ENCODE results near the gene C6orf47. TPM values are rescaled to one million over a fixed set of nuclear protein-coding genes. Genes with fewer than 3 reads are reported as not detected.

Gene C6orf47
- total RNA-seq, 1 experiment from 2014 or later = 22.4 TPM

- Histone ChIP-seq H3K27ac (ENCODE audit: low read length) (no peak overlapping the region), H3K4me1 (ENCODE audit: control insufficient read depth, insufficient read depth, low read length) (peaks cover 4% of the 10 kb centered on the region; the same call in 1 of the 2 replicates), H3K36me3 (ENCODE audit: control insufficient read depth, insufficient read depth, low read length) (peaks cover 4% of the 10 kb centered on the region; the same call in 1 of the 2 replicates), H3K9me3 (ENCODE audit: control insufficient read depth, insufficient read depth, low read depth, low read length) (no peaks in the 10 kb centered on the region), H3K4me3 (ENCODE audit: low read depth in 2 of 2, low read length in 2 of 2) (no peak overlapping the region), H3K27me3 (ENCODE audit: control insufficient read depth, insufficient read depth, low read length) (no peaks in the 10 kb centered on the region)
- TF ChIP-seq CTCF (IDR thresholded peaks at IDR 0.05) = no peak
- TF ChIP-seq TCF7L2 (IDR thresholded peaks at IDR 0.05; ENCODE audit: low read depth, low read length) = no peak
- no peak for TF ChIP-seq SIN3A (IDR thresholded peaks at IDR 0.05; ENCODE audit: borderline replicate concordance, insufficient read depth, low read depth, low read length)
- no peak for TF ChIP-seq POLR2AphosphoS5 (IDR thresholded peaks at IDR 0.05; ENCODE audit: low read depth, low read length)
- TF ChIP-seq REST (IDR thresholded peaks at IDR 0.05; ENCODE audit: insufficient read depth in 1 of 2, low read depth in 2 of 2, low read length in 1 of 2) = no peak
- ChIA-PET CTCF (no interaction called here), POLR2A (no interaction called here)
- in situ Hi-C loops (cut with HindIII; ENCODE audit: low pct_unique_long_range_greater_than_20kb, low sequenced_read_pairs) = no loop called here
- no peak for DNase-seq (ENCODE audit: low read depth, low spot score)
- intact Hi-C loops (cut with micrococcal nuclease; ENCODE audit: unreplicated experiment) = no loop called here
- no peak for ATAC-seq
- no TSS peak for BruUV-seq (replicated peaks)
These were observed 15.8 kb upstream of the C6orf47 start for GRCh38 chr6:31676322-31676903.

GRCh38 chr6:31669676-31670075 is 9.1 kb upstream of the C6orf47 start, which contains the start of gene LY6G5B:
Gene LY6G5B (plus strand): TSS chr6:31669976. CDS start chr6:31670951, 975 bp downstream.
- DNase-seq (ENCODE audit: low read depth, low spot score) = no peak
- ChIA-PET POLR2A (interaction anchor here (0.7 kb wide), 1 partner anchor 145 kb away, joined by 4 read pairs; no protein-coding TSS in a partner anchor), CTCF (interaction anchor here (0.6 kb wide), 1 partner anchor 9 kb away, joined by 6 read pairs; no protein-coding TSS in a partner anchor)
- BruUV-seq (replicated peaks) = no TSS peak
- in situ Hi-C loops (cut with HindIII; ENCODE audit: low pct_unique_long_range_greater_than_20kb, low sequenced_read_pairs) = no loop called here
- H3K9me3 ChIP-seq (ENCODE audit: control insufficient read depth, insufficient read depth, low read depth, low read length) = no peaks in the 10 kb centered on the region
- H3K27me3 ChIP-seq (ENCODE audit: control insufficient read depth, insufficient read depth, low read length) = no peaks in the 10 kb centered on the region
- TF ChIP-seq CTCF (IDR thresholded peaks at IDR 0.05) (no peak), TCF7L2 (IDR thresholded peaks at IDR 0.05; ENCODE audit: low read depth, low read length) (no peak), SIN3A (IDR thresholded peaks at IDR 0.05; ENCODE audit: borderline replicate concordance, insufficient read depth, low read depth, low read length) (no peak), POLR2AphosphoS5 (IDR thresholded peaks at IDR 0.05; ENCODE audit: low read depth, low read length) (no peak), REST (IDR thresholded peaks at IDR 0.05; ENCODE audit: insufficient read depth in 1 of 2, low read depth in 2 of 2, low read length in 1 of 2) (no peak)
- H3K27ac ChIP-seq (ENCODE audit: low read length) = no peak within 1 kb of the TSS
- intact Hi-C loops (cut with micrococcal nuclease; ENCODE audit: unreplicated experiment) = no loop called here
- peaks cover 4% of the 10 kb centered on the region for H3K4me1 ChIP-seq (ENCODE audit: control insufficient read depth, insufficient read depth, low read length)
- peaks cover 39% of the 10 kb centered on the region for H3K36me3 ChIP-seq (ENCODE audit: control insufficient read depth, insufficient read depth, low read length)
- no peak within 1 kb of the TSS for H3K4me3 ChIP-seq (ENCODE audit: low read depth in 2 of 2, low read length in 2 of 2)
- no peak for ATAC-seq

Data from Panc1 (cell line).